IPS DF 6.9 (cell line): ENCODE data around the gene THSD7B.

Experiments used
- DNase-seq: peaks from one replicate; pipeline ENCODE4 v3.0.0-alpha.2; 2013; ENCODE audit warnings: low read depth, low spot score
- H3K27ac ChIP-seq: one replicate; pipeline ENCODE4 v1.5.1; 2013; ENCODE audit warnings: low read length, control low read depth
- H3K27me3 ChIP-seq: 2 replicates; pipeline ENCODE4 v1.6.1; 2013; ENCODE audit warnings: mild to moderate bottlenecking, low read length; ENCODE audit not compliant: control insufficient read depth, insufficient read depth
- H3K36me3 ChIP-seq: 2 replicates; pipeline ENCODE4 v1.6.1; 2013; ENCODE audit warnings: low read length; ENCODE audit not compliant: control insufficient read depth, insufficient read depth
- H3K4me1 ChIP-seq: 2 replicates; pipeline ENCODE4 v1.6.1; 2013; ENCODE audit warnings: low read length; ENCODE audit not compliant: control insufficient read depth, insufficient read depth
- H3K4me3 ChIP-seq: 2 replicates; pipeline ENCODE4 v1.5.1; 2013; ENCODE audit warnings: mild to moderate bottlenecking, low read length
- H3K9me3 ChIP-seq: 2 replicates; pipeline ENCODE4 v1.6.1; 2013; ENCODE audit warnings: low read length, inconsistent platforms; ENCODE audit not compliant: control insufficient read depth, insufficient read depth
- WGBS: extraction: QIAGEN DNeasy Blood & Tissue Kit; methylation state at CpG from one replicate; pipeline ENCODE4 v1.1.7; 2013; ENCODE audit warnings: mixed read lengths, missing lambda C conversion rate; ENCODE audit not compliant: insufficient read length, insufficient coverage; 5-methylcytosine and 5-hydroxymethylcytosine counted together

The THSD7B gene

DNA sequence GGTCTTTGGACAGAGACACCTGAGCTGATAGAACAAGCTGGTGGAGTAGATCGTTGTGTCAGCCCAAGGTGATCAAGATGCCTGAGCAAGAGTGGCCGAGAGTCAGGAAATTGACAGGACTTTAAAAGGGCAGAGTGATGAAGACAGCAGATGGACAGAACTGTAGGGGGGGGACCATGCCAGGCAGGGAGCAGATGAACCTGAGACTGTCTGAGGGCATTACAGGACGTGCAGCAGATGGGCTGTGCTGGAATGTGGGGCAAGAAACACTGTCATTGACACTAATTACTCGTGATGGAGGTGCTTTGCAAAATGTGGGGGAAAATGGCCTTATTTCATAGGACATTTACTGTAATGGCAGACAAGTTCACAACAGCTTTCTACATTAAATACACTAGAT, 225.0 kb downstream of the THSD7B start:
- Histone ChIP-seq H3K4me3 (no peak overlapping the region; the same call in 1 of the 2 replicates), H3K27ac (no peak overlapping the region), H3K9me3 (no peaks in the 10 kb centered on the region), H3K36me3 (no peaks in the 10 kb centered on the region), H3K4me1 (no peaks in the 10 kb centered on the region), H3K27me3 (no peaks in the 10 kb centered on the region)
- WGBS = no CpG with 5 or more reads among the region's 4 CpGs
- no peak for DNase-seq

DNA sequence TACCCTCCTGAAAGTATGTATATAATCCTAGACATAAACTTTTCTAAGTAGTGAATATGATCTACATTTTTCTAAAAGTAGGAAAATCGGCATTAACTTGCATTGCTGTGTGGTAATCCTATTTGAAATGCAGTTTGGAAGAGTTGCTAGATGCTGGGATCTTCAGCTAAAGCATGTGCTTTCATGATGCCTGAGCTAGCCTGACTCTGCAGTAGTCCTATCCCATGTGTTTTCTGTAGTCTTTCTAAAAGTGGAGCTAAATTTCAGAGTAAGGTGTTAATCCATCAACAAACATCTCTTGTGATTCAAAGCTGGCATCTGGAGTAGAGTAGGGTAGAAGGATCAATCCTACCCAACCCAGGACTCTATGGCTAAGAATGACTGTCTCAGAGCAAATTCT, 229.4 kb downstream of the THSD7B start:
- Histone ChIP-seq H3K27me3 (no peaks in the 10 kb centered on the region), H3K27ac (no peak overlapping the region), H3K4me3 (no peak overlapping the region), H3K4me1 (no peaks in the 10 kb centered on the region), H3K36me3 (no peaks in the 10 kb centered on the region), H3K9me3 (no peaks in the 10 kb centered on the region)
- no CpG with 5 or more reads among the region's 1 CpG for WGBS
- DNase-seq = no peak

DNA sequence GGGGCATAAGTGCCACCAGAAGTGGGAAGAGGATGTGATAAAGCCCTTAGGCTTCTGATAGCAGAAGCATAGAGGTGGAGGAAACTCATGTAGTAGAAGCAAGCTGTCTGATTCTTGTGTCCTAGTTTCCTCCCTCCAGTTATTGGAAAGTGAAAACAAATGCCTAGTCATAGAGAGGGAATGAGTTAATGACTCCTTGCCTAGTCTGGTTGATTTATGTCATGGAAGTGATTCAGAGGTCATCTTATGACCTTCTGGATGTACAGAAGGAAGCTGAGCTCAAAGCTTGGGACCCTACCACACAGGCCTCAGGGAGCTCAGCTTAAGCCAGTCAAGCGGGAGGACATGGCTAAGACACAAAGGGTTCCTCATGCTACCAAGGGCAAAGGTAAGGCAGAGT, 232.2 kb downstream of the THSD7B start:
- Histone ChIP-seq H3K9me3 (no peaks in the 10 kb centered on the region), H3K27me3 (no peaks in the 10 kb centered on the region), H3K36me3 (no peaks in the 10 kb centered on the region), H3K4me3 (no peak overlapping the region), H3K27ac (no peak overlapping the region), H3K4me1 (no peaks in the 10 kb centered on the region)
- no CpG with 5 or more reads among the region's 1 CpG for WGBS
- no peak for DNase-seq

DNA sequence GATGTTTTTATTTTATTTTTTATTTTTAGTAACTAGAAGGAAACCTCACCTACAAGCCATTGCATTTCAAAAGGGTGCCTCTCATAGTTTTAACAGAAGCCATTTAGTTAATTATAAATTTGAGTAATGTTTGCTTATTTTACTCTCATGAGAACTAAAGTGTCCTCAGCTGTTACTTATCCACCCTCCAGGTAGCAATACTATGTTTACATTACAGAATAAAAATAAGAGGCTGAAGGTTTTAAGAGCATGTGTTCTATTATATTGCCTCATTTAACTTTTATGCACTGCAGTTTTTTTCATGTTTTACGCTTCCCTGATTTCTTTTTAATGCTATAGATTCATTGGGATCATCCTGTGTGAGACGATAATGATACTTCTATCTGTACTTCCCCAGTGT, 235.5 kb downstream of the THSD7B start:
- Histone ChIP-seq H3K4me3 (no peak overlapping the region), H3K36me3 (no peaks in the 10 kb centered on the region), H3K9me3 (no peaks in the 10 kb centered on the region), H3K27ac (no peak overlapping the region), H3K27me3 (no peaks in the 10 kb centered on the region), H3K4me1 (no peaks in the 10 kb centered on the region)
- WGBS = no CpG with 5 or more reads among the region's 2 CpGs
- DNase-seq = no peak

DNA sequence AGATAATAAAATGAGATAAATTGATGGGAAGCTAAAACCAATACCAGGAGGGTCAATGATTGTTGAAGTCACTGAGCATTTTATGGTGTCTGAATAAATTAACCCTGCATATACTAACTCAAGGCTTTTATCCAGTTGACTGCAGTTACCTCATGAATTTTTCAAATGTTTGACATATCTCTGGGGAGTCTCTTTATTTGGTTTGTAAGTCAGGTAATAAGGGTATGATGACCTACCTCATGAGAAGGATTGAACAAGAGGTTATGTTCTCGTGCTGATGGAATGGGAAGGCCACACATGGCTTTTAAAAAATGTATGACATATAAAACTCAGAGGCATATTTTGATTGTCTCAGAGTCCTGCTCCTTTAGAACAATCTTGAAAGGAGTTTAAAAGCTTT, 237.6 kb downstream of the THSD7B start:
- Histone ChIP-seq H3K4me1 (no peaks in the 10 kb centered on the region), H3K27ac (no peak overlapping the region), H3K27me3 (no peaks in the 10 kb centered on the region), H3K36me3 (no peaks in the 10 kb centered on the region), H3K9me3 (no peaks in the 10 kb centered on the region), H3K4me3 (no peak overlapping the region)
- WGBS = no CpG with 5 or more reads among the region's 1 CpG
- DNase-seq = no peak

DNA sequence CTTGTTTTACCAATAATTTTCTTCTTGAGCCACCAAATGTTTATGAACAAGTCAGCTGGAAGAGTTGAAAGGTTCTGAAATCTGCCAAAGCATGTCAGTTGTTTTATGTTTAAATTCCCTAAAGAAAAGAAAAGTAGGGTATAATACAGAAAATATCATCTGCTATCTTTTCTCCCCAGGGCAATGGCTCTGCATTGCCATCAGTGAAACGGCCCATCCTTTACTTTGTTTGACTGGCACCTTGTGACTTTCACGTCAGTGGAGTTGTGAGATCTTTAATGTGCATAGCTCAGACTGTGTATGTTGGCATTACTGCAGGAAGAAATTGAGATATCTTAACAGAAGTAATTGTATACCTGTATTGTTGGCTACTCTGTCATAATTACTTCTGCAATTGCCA, 239.9 kb downstream of the THSD7B start:
- no peaks in the 10 kb centered on the region for H3K36me3 ChIP-seq
- no peak overlapping the region for H3K4me3 ChIP-seq
- no peaks in the 10 kb centered on the region for H3K4me1 ChIP-seq
- H3K27me3 ChIP-seq = no peaks in the 10 kb centered on the region
- H3K9me3 ChIP-seq = no peaks in the 10 kb centered on the region
- no peak for DNase-seq
- H3K27ac ChIP-seq = no peak overlapping the region
- WGBS = no CpG with 5 or more reads among the region's 2 CpGs

DNA sequence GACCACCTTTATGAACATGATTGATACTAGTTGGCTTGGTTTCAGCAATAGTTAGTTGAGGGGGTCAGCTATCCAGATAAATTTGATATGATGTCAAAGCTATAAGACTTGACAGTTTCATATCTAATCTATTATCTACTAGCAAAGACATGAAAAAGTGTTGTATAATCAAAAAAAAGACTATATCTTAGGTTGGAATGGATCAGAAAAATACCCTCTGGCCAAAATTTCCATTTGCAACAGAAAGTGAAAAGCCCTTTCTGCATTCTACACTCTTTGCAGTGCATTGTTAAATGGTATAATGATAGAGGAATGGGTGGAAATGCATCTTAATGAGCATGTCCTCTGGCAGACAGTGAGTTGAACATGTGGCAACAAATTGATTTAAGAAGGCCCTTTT, 242.6 kb downstream of the THSD7B start:
- Histone ChIP-seq H3K9me3 (no peaks in the 10 kb centered on the region), H3K36me3 (no peaks in the 10 kb centered on the region), H3K27ac (no peak overlapping the region), H3K4me3 (no peak overlapping the region), H3K4me1 (no peaks in the 10 kb centered on the region), H3K27me3 (no peaks in the 10 kb centered on the region)
- no peak for DNase-seq

DNA sequence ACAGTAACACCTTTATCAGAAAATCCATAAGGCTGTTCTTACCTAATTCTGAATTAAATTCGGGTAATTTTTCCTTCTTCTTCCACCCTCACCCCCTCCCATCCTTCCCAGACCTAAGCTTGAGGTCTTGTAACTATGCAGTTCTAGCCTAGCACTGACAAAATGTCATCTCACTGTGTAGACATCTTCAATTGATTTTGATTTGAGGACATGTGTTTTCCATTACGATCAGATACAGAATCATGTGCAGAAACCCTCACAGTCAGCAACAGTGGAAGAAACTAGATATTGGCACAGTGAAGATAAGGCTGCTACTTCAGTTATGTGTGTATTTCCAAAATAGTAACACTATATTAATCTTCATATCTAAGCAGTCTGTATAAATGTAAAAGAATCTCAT, 244.6 kb downstream of the THSD7B start:
- no peak overlapping the region for H3K4me3 ChIP-seq
- H3K9me3 ChIP-seq = no peaks in the 10 kb centered on the region
- H3K4me1 ChIP-seq = no peaks in the 10 kb centered on the region
- no peak for DNase-seq
- H3K27ac ChIP-seq = no peak overlapping the region
- H3K36me3 ChIP-seq = no peaks in the 10 kb centered on the region
- no peaks in the 10 kb centered on the region for H3K27me3 ChIP-seq
- WGBS = no CpG with 5 or more reads among the region's 2 CpGs

DNA sequence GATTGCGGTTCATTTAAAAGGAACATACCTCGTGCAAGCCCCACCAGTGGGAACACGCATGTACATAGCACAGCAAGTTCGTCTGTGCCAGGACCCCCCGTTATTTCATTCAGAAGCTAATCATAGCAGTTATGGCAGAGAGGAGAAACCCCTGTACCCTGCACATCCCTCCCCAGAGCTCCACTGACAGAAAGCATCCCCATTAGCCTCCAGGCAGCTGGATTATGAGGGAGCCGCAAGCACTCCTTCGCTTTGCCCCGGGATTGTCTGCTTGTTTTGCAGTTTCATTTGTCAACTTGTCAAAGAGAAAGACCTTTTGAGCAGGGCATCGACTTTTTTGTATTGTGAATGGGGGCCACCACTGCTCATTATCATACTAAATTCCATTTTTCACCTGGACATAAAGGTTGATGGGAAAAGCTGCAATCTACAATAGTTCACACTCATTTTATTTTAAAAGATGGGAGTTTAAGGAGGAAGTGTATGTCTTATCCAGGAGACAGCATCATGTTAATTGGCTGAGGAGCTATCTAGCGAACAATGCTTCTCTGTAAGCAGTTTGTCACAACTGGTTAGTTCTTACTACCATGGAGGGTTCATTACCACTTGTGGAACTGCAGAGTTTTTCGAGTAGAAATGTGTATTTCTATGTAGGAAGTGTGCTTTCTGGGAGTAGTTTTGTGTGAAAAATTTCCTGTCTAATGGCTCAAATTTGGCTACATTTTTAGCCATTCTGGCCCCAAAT, 255.3 kb downstream of the THSD7B start:
- no peak for DNase-seq

DNA sequence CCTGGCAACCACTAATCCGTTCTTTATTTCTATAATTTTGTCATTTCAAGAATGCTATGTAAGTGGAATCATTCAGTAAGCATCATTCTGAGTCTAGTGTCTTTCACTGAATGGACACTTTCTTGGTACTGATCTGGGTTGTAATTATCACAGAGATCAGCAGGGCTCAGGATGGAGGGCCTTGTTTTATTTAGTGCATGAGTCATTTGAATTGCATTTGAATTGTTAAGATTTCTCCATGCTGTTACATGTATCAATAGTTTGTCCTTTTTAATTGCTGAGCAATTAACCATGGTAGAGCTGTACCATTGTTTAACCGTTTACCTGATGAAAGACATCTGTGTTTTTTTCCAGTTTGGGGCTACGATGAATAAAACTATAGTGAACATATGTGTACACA, 256.4 kb downstream of the THSD7B start:
- no peaks in the 10 kb centered on the region for H3K9me3 ChIP-seq
- no peak overlapping the region for H3K4me3 ChIP-seq
- DNase-seq = no peak
- no peaks in the 10 kb centered on the region for H3K27me3 ChIP-seq
- H3K4me1 ChIP-seq = no peaks in the 10 kb centered on the region
- H3K36me3 ChIP-seq = no peaks in the 10 kb centered on the region
- WGBS = no CpG with 5 or more reads among the region's 3 CpGs
- no peak overlapping the region for H3K27ac ChIP-seq

More for the DNA sequence above, 255.3 kb downstream of the THSD7B start:
- Histone ChIP-seq H3K4me1 (no peaks in the 10 kb centered on the region), H3K27me3 (no peaks in the 10 kb centered on the region), H3K9me3 (no peaks in the 10 kb centered on the region), H3K4me3 (no peak overlapping the region), H3K36me3 (no peaks in the 10 kb centered on the region), H3K27ac (no peak overlapping the region)
- WGBS = no CpG with 5 or more reads among the region's 11 CpGs

DNA sequence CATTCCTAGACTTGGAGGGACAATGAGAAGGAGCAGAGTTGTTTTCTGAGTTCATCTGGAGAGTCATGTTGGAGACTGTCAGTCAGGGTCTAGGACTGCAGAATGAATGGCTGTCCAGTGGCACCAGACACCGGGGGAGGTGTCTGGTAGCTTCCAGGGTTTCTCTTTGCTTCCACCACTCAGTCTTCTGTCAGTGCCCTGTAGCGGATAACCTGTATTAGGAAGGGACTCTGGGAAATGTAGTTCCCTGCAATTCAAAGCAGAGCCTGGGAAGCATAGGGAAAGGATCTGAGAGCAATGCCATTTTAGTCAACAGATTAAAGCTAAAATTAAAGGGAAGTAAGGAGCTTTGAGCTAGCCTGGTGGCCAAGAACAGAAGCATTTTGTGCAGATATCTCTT, 257.9 kb downstream of the THSD7B start:
- H3K27ac ChIP-seq = no peak overlapping the region
- no peaks in the 10 kb centered on the region for H3K36me3 ChIP-seq
- H3K4me3 ChIP-seq = no peak overlapping the region
- H3K27me3 ChIP-seq = no peaks in the 10 kb centered on the region
- no peak for DNase-seq
- H3K9me3 ChIP-seq = no peaks in the 10 kb centered on the region
- no peaks in the 10 kb centered on the region for H3K4me1 ChIP-seq
- WGBS = no CpG with 5 or more reads among the region's 2 CpGs
